ENCODE results near the gene PCF11.

The PCF11 gene

GRCh38 chr11:83185767-83186166 is 28.8 kb downstream of the PCF11 start:
- H3K4me3 ChIP-seq (ENCODE audit: low read depth in 1 of 2, low read length in 1 of 2) = no peak overlapping the region
- no peaks in the 10 kb centered on the region for H3K27me3 ChIP-seq
- H3K4me1 ChIP-seq (ENCODE audit: control insufficient read depth in 1 of 2, insufficient read depth in 1 of 2, low read depth in 1 of 2, low read length in 1 of 2) = no peaks in the 10 kb centered on the region
- H3K36me3 ChIP-seq = peaks cover 78% of the 10 kb centered on the region
- no peaks in the 10 kb centered on the region for H3K9me3 ChIP-seq
- H3K27ac ChIP-seq = no peak overlapping the region
- TF ChIP-seq, protein P1, sequence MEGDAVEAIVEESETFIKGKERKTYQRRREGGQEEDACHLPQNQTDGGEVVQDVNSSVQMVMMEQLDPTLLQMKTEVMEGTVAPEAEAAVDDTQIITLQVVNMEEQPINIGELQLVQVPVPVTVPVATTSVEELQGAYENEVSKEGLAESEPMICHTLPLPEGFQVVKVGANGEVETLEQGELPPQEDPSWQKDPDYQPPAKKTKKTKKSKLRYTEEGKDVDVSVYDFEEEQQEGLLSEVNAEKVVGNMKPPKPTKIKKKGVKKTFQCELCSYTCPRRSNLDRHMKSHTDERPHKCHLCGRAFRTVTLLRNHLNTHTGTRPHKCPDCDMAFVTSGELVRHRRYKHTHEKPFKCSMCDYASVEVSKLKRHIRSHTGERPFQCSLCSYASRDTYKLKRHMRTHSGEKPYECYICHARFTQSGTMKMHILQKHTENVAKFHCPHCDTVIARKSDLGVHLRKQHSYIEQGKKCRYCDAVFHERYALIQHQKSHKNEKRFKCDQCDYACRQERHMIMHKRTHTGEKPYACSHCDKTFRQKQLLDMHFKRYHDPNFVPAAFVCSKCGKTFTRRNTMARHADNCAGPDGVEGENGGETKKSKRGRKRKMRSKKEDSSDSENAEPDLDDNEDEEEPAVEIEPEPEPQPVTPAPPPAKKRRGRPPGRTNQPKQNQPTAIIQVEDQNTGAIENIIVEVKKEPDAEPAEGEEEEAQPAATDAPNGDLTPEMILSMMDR (IDR thresholded peaks at IDR 0.05) = no peak

DNA sequence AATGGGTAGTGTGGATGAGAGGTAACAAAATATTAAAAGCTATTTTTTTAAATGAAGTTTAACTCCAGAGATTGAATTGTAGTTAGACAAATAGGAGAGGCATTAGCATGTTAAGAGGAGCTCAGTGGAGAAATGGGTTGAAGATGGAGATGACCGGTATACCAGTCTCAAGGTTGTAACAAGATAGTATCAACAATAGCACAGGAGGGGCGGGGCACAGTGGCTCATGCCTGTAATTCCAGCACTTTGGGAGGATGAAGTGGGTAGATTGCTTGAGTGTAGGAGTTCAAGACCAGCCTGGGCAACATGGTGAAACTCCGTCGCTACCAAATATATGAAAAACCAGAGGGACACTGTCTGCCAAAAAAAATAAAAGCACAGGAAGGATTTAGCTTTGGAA is 30.5 kb downstream of the PCF11 start:
- no peaks in the 10 kb centered on the region for H3K9me3 ChIP-seq
- TF ChIP-seq, protein P1 (IDR thresholded peaks at IDR 0.05) = no peak
- peaks cover 69% of the 10 kb centered on the region for H3K36me3 ChIP-seq
- no peak overlapping the region for H3K4me3 ChIP-seq (ENCODE audit: low read depth in 1 of 2, low read length in 1 of 2)
- H3K27me3 ChIP-seq = no peaks in the 10 kb centered on the region
- peaks cover 6 to 7% of the 10 kb centered on the region in 2 experiments for H3K4me1 ChIP-seq (ENCODE audit: control insufficient read depth in 1 of 2, insufficient read depth in 1 of 2, low read depth in 1 of 2, low read length in 1 of 2)
- no peak overlapping the region for H3K27ac ChIP-seq

DNA sequence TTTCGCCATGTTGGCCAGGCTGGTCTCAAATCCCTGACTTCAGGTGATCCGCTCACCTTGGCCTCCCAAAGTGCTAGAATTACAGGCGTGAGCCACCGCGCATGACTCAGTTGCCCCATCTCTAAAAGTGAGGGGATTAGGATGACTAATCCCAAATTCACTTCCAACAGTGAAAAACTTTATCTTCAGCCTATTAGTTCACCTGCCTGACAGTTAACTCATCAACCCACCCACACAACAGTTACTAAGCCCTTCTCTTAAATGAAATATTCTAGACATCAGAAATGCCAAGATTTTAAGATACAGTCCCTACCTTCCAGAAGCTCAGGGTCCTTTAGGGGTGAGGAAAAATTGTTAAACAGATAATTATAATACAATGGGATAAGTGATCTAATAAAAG is 34.6 kb downstream of the PCF11 start:
- Histone ChIP-seq H3K27me3 (no peaks in the 10 kb centered on the region), H3K4me1 (ENCODE audit: control insufficient read depth in 1 of 2, insufficient read depth in 1 of 2, low read depth in 1 of 2, low read length in 1 of 2) (peaks cover 27 to 32% of the 10 kb centered on the region in 2 experiments), H3K9me3 (no peaks in the 10 kb centered on the region), H3K36me3 (peaks cover 29% of the 10 kb centered on the region), H3K27ac (peak overlapping the region; percentile 91), H3K4me3 (ENCODE audit: low read depth in 1 of 2, low read length in 1 of 2) (no peak overlapping the region)
- TF ChIP-seq, protein P1 (IDR thresholded peaks at IDR 0.05) = no peak

DNA sequence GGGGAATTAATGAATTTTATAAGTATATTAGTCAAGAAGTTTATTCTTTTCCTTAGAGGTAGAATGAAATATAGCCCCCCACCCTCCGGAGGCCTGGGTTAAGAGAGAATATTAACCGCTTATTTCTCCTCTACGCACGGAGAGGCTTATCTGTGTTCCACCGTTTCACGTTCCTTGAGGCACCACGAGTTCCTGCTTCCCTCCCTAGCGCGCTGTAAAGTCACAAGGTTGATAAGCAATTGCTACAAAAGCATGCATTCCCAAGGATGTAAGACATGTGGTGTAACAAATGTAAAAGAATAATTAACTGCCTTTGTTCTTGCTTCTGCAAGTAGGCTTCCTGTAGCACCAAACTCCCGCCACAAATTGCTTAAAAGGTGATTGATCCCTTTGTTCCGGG is 35.1 kb downstream of the PCF11 start:
- peaks cover 24% of the 10 kb centered on the region for H3K36me3 ChIP-seq
- H3K4me3 ChIP-seq (ENCODE audit: low read depth in 1 of 2, low read length in 1 of 2) = no peak overlapping the region
- TF ChIP-seq, protein P1 (IDR thresholded peaks at IDR 0.05) = no peak
- H3K4me1 ChIP-seq (ENCODE audit: control insufficient read depth in 1 of 2, insufficient read depth in 1 of 2, low read depth in 1 of 2, low read length in 1 of 2) = peaks cover 27 to 32% of the 10 kb centered on the region in 2 experiments
- peak overlapping the region; percentile 91 for H3K27ac ChIP-seq
- no peaks in the 10 kb centered on the region for H3K9me3 ChIP-seq
- H3K27me3 ChIP-seq = no peaks in the 10 kb centered on the region

DNA sequence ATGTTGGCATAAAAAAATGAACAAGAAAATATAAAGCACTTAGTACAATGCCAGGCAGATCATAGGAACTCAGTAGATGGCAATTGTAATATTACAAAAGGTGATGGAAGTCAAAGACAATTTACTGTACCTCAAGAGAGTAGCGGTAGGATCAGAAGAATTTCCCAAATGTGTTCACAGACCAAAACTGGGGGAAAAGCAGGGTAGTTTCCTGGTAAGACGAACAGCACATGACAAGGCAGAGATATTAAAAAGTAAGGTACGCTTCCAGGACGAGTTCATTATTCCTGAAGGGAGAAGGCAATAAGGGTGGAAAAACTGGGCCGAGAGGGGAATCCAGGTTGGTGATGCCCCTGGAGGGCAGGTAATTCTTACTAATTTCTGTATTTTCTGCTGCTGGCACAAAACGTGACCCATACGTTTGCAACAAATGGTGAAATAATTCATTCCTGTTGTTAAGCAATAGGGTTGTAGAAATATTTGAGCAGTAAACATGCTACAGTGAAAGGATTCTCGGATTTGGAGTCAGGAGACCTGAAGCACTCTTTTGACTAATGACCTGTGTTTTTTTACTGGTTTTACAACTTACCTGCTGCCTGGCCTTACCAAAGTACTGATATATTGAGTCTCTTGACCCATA is 35.8 kb downstream of the PCF11 start:
- H3K27ac ChIP-seq = peak overlapping the region; percentile 91
- H3K27me3 ChIP-seq = no peaks in the 10 kb centered on the region
- H3K36me3 ChIP-seq = peaks cover 18% of the 10 kb centered on the region
- TF ChIP-seq, protein P1 (IDR thresholded peaks at IDR 0.05) = no peak
- H3K4me3 ChIP-seq (ENCODE audit: low read depth in 1 of 2, low read length in 1 of 2) = peak overlapping the region; percentile 86 to 89
- peaks cover 27 to 32% of the 10 kb centered on the region in 2 experiments for H3K4me1 ChIP-seq (ENCODE audit: control insufficient read depth in 1 of 2, insufficient read depth in 1 of 2, low read depth in 1 of 2, low read length in 1 of 2)
- H3K9me3 ChIP-seq = no peaks in the 10 kb centered on the region
